Measurements from ENCODE around the gene INCENP.
A peak's percentile ranks its signal among the peaks of the same experiment; 100 is the strongest.
"Not testable (repeated sequence)": the region's sequence is repeated elsewhere in the genome, so short reads cannot be mapped to it uniquely, and the experiment has no call there.

The INCENP gene

DNA sequence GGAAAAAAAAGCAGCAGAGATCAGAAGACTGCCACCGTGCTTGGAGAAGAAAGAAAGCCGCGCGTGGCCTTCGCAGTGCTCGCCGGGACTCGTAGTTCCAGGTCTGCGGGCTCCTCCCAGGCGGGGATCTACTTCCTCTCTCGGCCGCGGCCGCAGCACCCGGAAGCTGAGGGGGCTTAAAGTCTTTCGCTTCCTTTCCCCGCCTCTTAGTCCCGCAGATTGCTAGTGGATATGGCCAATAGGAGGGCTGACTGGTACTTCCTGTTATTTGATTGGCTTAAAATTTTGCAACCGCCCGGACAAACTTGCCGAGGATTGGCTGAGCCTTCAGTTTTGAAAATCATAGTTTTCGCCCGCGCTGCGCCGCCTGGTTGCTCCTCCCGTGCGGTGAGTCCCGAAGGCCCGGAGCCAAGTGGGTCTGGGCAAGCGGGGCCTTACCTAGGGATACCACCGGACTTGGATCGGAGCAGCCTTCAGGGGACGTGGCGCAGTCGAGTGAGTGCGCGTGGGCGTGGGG is at the start of gene INCENP:
Gene INCENP (plus strand): TSS at position 343 of the 517 bp plus-strand sequence. CDS start 4,151 bp downstream, outside the sequence.
- Histone ChIP-seq H3K27ac (ENCODE audit: low read depth, low read length) (peak within 1 kb of the TSS; percentile 55; the same call in 1 of the 2 replicates), H3K4me3 (ENCODE audit: low read depth, low read length) (peak within 1 kb of the TSS; percentile 99), H3K27me3 (ENCODE audit: control insufficient read depth, insufficient read depth, low read length) (no peaks in the 10 kb centered on the region), H3K9ac (ENCODE audit: low read length) (peak within 1 kb of the TSS; percentile 94), H3K4me1 (ENCODE audit: control insufficient read depth, insufficient read depth, low read length) (peaks cover 18% of the 10 kb centered on the region), H3K9me3 (ENCODE audit: control insufficient read depth, insufficient read depth, low read depth, low read length) (no peaks in the 10 kb centered on the region), H3K36me3 (ENCODE audit: control insufficient read depth, insufficient read depth, low read length) (peaks cover 17% of the 10 kb centered on the region)

GRCh38 chr11:62075438-62075837 is 48.4 kb upstream of the INCENP start:
- no peak overlapping the region for H3K27ac ChIP-seq (ENCODE audit: low read depth, low read length)
- H3K9ac ChIP-seq (ENCODE audit: low read length), result no peak overlapping the region
- H3K36me3 ChIP-seq (ENCODE audit: control insufficient read depth, insufficient read depth, low read length), result no peaks in the 10 kb centered on the region
- H3K4me3 ChIP-seq (ENCODE audit: low read depth, low read length), result no peak overlapping the region
- no peaks in the 10 kb centered on the region for H3K9me3 ChIP-seq (ENCODE audit: control insufficient read depth, insufficient read depth, low read depth, low read length)
- no peaks in the 10 kb centered on the region for H3K4me1 ChIP-seq (ENCODE audit: control insufficient read depth, insufficient read depth, low read length)
- no peaks in the 10 kb centered on the region for H3K27me3 ChIP-seq (ENCODE audit: control insufficient read depth, insufficient read depth, low read length)

GRCh38 chr11:62077132-62077531 is 46.7 kb upstream of the INCENP start:
- no peak overlapping the region for H3K9ac ChIP-seq (ENCODE audit: low read length)
- H3K27ac ChIP-seq (ENCODE audit: low read depth, low read length), result no peak overlapping the region
- no peak overlapping the region for H3K4me3 ChIP-seq (ENCODE audit: low read depth, low read length)
- no peaks in the 10 kb centered on the region for H3K9me3 ChIP-seq (ENCODE audit: control insufficient read depth, insufficient read depth, low read depth, low read length)
- H3K36me3 ChIP-seq (ENCODE audit: control insufficient read depth, insufficient read depth, low read length), result no peaks in the 10 kb centered on the region
- no peaks in the 10 kb centered on the region for H3K27me3 ChIP-seq (ENCODE audit: control insufficient read depth, insufficient read depth, low read length)
- no peaks in the 10 kb centered on the region for H3K4me1 ChIP-seq (ENCODE audit: control insufficient read depth, insufficient read depth, low read length)

DNA sequence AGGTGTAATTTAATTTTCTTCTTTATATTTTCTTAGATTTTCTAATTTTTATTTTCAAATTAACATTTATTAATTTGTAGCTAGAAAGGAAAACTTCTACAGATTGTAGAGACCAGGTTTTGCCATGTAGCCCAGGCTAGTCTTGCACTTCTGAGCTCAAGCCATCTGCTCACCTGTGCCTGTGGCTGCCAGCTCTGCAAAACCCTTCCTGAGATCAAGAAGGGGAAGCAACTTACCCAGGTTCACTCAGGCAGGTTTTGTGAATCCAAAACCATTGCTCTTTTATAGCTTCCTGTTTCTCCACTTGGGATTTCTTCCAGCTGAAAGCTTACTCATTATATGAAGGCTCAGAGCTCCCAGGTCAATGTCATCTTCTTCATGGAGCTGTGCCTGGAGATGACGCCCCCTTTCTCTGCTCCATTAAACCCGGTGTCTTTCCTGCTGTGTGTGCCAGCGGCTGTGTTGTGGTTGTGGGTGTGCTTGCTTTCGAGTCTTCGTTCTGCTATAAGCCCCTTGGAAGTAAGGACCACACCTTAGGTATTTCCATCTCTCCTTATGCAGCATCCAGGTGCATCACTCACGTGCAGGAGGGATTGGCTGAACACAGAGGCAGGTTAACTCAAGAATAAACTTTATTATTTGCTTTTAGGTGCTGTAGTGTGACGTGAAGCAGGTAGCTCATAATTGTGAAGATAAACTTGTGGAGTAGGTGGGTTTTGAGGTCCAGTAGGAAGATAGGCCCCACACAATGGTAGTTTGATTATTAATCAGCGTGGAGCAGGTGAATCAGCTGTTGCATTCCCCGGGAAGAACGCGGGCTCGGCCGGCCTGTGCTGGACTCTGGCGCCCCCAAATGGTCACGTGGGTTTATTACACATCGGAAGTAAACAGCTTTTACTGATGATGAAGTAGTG is 42.2 kb upstream of the INCENP start:
- no peak overlapping the region for H3K9ac ChIP-seq (ENCODE audit: low read length)
- H3K4me1 ChIP-seq (ENCODE audit: control insufficient read depth, insufficient read depth, low read length), result no peaks in the 10 kb centered on the region
- H3K9me3 ChIP-seq (ENCODE audit: control insufficient read depth, insufficient read depth, low read depth, low read length), result no peaks in the 10 kb centered on the region
- no peaks in the 10 kb centered on the region for H3K27me3 ChIP-seq (ENCODE audit: control insufficient read depth, insufficient read depth, low read length)
- H3K27ac ChIP-seq (ENCODE audit: low read depth, low read length), result no peak overlapping the region
- H3K36me3 ChIP-seq (ENCODE audit: control insufficient read depth, insufficient read depth, low read length), result no peaks in the 10 kb centered on the region
- no peak overlapping the region for H3K4me3 ChIP-seq (ENCODE audit: low read depth, low read length)

- Histone ChIP-seq H3K9ac (ENCODE audit: low read length) (no peak overlapping the region), H3K9me3 (ENCODE audit: control insufficient read depth, insufficient read depth, low read depth, low read length) (0 out of 2 replicates have a peak, but pooled peaks cover 3% of the 10 kb centered on the region), H3K4me3 (ENCODE audit: low read depth, low read length) (no peak overlapping the region), H3K4me1 (ENCODE audit: control insufficient read depth, insufficient read depth, low read length) (no peaks in the 10 kb centered on the region), H3K36me3 (ENCODE audit: control insufficient read depth, insufficient read depth, low read length) (no peaks in the 10 kb centered on the region), H3K27me3 (ENCODE audit: control insufficient read depth, insufficient read depth, low read length) (no peaks in the 10 kb centered on the region), H3K27ac (ENCODE audit: low read depth, low read length) (no peak overlapping the region)
Measured at GRCh38 chr11:62082292-62082657, 41.5 kb upstream of the INCENP start.

DNA sequence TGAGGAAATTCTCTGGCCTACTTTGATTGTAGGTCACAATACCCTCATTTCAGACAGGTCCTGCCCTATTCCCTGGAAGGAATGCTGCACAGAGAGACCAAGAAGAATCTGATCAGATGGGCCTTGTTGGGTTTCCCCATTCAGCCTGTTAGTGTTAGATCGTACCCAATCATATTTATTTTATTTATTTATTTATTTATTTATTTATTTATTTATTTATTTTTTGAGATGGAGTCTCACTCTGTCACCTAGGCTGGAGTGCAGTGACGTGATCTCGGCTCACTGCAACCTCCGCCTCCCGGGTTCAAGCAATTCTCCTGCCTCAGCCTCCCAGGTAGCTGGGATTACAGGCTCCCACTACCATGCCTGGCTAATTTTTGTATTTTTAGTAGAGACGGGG is 39.0 kb upstream of the INCENP start:
- H3K9ac ChIP-seq (ENCODE audit: low read length); H3K27ac ChIP-seq (ENCODE audit: low read depth, low read length); H3K4me3 ChIP-seq (ENCODE audit: low read depth, low read length); H3K36me3 ChIP-seq (ENCODE audit: control insufficient read depth, insufficient read depth, low read length); H3K4me1 ChIP-seq (ENCODE audit: control insufficient read depth, insufficient read depth, low read length); H3K27me3 ChIP-seq (ENCODE audit: control insufficient read depth, insufficient read depth, low read length): not testable (repeated sequence)
- H3K9me3 ChIP-seq (ENCODE audit: control insufficient read depth, insufficient read depth, low read depth, low read length), result peaks cover 16% of the 10 kb centered on the region

- peaks cover 25% of the 10 kb centered on the region for H3K9me3 ChIP-seq (ENCODE audit: control insufficient read depth, insufficient read depth, low read depth, low read length)
- H3K4me1 ChIP-seq (ENCODE audit: control insufficient read depth, insufficient read depth, low read length), result no peaks in the 10 kb centered on the region
- H3K9ac ChIP-seq (ENCODE audit: low read length), result no peak overlapping the region
- H3K27me3 ChIP-seq (ENCODE audit: control insufficient read depth, insufficient read depth, low read length), result no peaks in the 10 kb centered on the region
- no peaks in the 10 kb centered on the region for H3K36me3 ChIP-seq (ENCODE audit: control insufficient read depth, insufficient read depth, low read length)
- H3K27ac ChIP-seq (ENCODE audit: low read depth, low read length), result no peak overlapping the region
- no peak overlapping the region for H3K4me3 ChIP-seq (ENCODE audit: low read depth, low read length)
Measured at GRCh38 chr11:62087694-62088093, 36.1 kb upstream of the INCENP start.

DNA sequence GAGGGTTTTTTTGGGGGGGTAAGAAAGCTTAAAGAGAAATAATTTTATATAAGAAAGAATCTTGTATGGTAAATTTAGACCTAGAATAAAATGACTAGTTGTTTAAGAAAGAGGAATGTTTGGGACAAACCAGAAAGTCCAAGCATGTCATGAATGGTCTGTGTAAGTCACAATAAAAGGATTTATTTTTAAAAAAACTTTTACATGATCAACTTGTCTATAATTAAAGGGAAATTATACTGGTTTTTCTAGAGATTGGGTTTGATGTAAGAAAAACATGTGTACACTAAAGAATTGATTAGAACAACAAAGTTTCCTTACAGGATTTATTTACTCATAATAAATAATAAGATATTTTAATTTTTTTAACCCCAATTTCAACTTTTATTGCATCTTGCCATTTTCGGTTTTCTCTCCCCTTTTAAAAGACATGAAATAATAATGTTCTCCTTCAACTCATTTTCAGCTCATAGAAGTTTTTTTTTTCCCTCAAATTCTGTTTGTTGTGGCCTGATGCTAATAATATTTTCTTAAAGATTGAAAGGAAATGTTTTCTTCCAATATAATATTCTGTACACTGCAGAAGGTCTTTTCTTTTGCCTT is 35.4 kb upstream of the INCENP start:
- Histone ChIP-seq H3K9ac (ENCODE audit: low read length) (no peak overlapping the region), H3K4me1 (ENCODE audit: control insufficient read depth, insufficient read depth, low read length) (no peaks in the 10 kb centered on the region), H3K27me3 (ENCODE audit: control insufficient read depth, insufficient read depth, low read length) (no peaks in the 10 kb centered on the region), H3K27ac (ENCODE audit: low read depth, low read length) (no peak overlapping the region), H3K9me3 (ENCODE audit: control insufficient read depth, insufficient read depth, low read depth, low read length) (peaks cover 25% of the 10 kb centered on the region), H3K36me3 (ENCODE audit: control insufficient read depth, insufficient read depth, low read length) (no peaks in the 10 kb centered on the region), H3K4me3 (ENCODE audit: low read depth, low read length) (no peak overlapping the region)

- 0 out of 2 replicates have a peak, but pooled peaks cover 7% of the 10 kb centered on the region for H3K9me3 ChIP-seq (ENCODE audit: control insufficient read depth, insufficient read depth, low read depth, low read length)
- H3K4me3 ChIP-seq (ENCODE audit: low read depth, low read length), result no peak overlapping the region
- no peak overlapping the region for H3K9ac ChIP-seq (ENCODE audit: low read length)
- no peaks in the 10 kb centered on the region for H3K27me3 ChIP-seq (ENCODE audit: control insufficient read depth, insufficient read depth, low read length)
- no peak overlapping the region for H3K27ac ChIP-seq (ENCODE audit: low read depth, low read length)
- peaks cover 2% of the 10 kb centered on the region; the same call in 1 of the 2 replicates for H3K4me1 ChIP-seq (ENCODE audit: control insufficient read depth, insufficient read depth, low read length)
- H3K36me3 ChIP-seq (ENCODE audit: control insufficient read depth, insufficient read depth, low read length), result no peaks in the 10 kb centered on the region
Measured at GRCh38 chr11:62103141-62103540, 20.7 kb upstream of the INCENP start.

DNA sequence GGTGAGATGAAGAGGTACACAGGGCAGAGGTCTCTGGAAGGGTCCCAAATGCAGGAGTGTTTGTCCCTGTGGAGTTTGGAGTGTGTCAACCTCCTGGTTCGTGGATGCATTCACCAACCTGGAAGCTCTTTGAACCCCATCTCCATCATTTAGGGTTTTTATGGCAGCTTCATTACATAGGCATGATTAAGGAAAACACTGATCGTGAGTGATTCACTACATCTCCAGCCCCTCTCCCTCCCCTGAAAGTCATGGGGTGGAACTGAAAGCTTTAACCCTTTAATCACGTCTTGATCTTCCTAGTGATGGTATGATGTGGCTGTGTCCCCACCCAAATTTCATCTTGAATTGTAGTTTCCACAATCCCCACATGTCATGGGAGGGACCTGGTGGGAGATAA is 19.8 kb upstream of the INCENP start:
- Histone ChIP-seq H3K36me3 (ENCODE audit: control insufficient read depth, insufficient read depth, low read length) (no peaks in the 10 kb centered on the region), H3K9ac (ENCODE audit: low read length) (no peak overlapping the region), H3K4me1 (ENCODE audit: control insufficient read depth, insufficient read depth, low read length) (peaks cover 2% of the 10 kb centered on the region; the same call in 1 of the 2 replicates), H3K4me3 (ENCODE audit: low read depth, low read length) (no peak overlapping the region), H3K27me3 (ENCODE audit: control insufficient read depth, insufficient read depth, low read length) (no peaks in the 10 kb centered on the region), H3K9me3 (ENCODE audit: control insufficient read depth, insufficient read depth, low read depth, low read length) (0 out of 2 replicates have a peak, but pooled peaks cover 7% of the 10 kb centered on the region), H3K27ac (ENCODE audit: low read depth, low read length) (no peak overlapping the region)
